Measurements from ENCODE around the gene DSCAM. TPM values are rescaled to one million over a fixed set of nuclear protein-coding genes. Genes with fewer than 3 reads are reported as not detected.

Gene DSCAM
- total RNA-seq, 1 experiment from 2014 or later: 0.13 TPM

DNA sequence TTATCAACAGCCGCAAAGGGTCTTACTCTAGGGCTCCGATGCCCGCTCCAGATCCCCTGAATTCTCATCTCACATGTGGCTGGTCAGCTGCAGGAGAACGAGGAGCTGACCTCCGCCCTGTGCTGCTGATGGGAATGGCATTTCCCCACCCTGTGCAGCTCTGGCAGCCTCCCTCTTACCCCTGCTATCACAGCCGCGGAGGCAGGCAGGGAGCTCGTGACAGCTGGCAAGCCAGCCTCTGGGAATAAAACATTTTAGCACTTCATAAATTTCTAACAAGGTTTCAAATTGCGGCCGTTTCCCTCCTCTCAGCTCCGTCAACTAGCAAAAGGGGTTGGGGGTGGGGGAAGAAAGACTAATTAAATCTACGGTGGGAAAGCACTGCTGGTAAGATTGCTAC lies 81.1 kb downstream of the DSCAM start:
- ATAC-seq: no peak
- H3K4me3 Mint-ChIP-seq: no peak overlapping the region
- H3K27ac Mint-ChIP-seq: no peak overlapping the region
- DNase-seq (ENCODE audit: low spot score): no peak
- ChIA-PET CTCF (no interaction called here), POLR2A (no interaction called here)
- H3K36me3 Mint-ChIP-seq: no peaks in the 10 kb centered on the region
- H3K4me1 Mint-ChIP-seq: peaks cover 7% of the 10 kb centered on the region; the same call in 1 of the 2 replicates
- peaks cover 8% of the 10 kb centered on the region; the same call in 1 of the 2 replicates for H3K9me3 Mint-ChIP-seq
- TF ChIP-seq EMX1 (CRISPR knock-in tag; IDR thresholded peaks at IDR 0.05) (no peak), IRF2 (CRISPR knock-in tag; IDR thresholded peaks at IDR 0.05; ENCODE audit: borderline replicate concordance, low read depth) (no peak), SMAD4 (CRISPR knock-in tag; IDR thresholded peaks at IDR 0.05) (no peak), TCF7 (CRISPR knock-in tag; IDR thresholded peaks at IDR 0.05; ENCODE audit: low read depth) (no peak), ZNF219 (CRISPR knock-in tag; IDR thresholded peaks at IDR 0.05; ENCODE audit: borderline replicate concordance) (no peak), MXD4 (CRISPR knock-in tag; IDR thresholded peaks at IDR 0.05; ENCODE audit: borderline replicate concordance) (no peak), ZNF423 (CRISPR knock-in tag; IDR thresholded peaks at IDR 0.05) (no peak), ZNF671 (CRISPR knock-in tag; IDR thresholded peaks at IDR 0.05) (no peak), PRRX2 (CRISPR knock-in tag; IDR thresholded peaks at IDR 0.05) (no peak), CREM (CRISPR knock-in tag; IDR thresholded peaks at IDR 0.05) (no peak), CREB1 (CRISPR knock-in tag; IDR thresholded peaks at IDR 0.05) (no peak), ETV6 (CRISPR knock-in tag; IDR thresholded peaks at IDR 0.05) (no peak)
- TF ChIP-seq, protein P1, sequence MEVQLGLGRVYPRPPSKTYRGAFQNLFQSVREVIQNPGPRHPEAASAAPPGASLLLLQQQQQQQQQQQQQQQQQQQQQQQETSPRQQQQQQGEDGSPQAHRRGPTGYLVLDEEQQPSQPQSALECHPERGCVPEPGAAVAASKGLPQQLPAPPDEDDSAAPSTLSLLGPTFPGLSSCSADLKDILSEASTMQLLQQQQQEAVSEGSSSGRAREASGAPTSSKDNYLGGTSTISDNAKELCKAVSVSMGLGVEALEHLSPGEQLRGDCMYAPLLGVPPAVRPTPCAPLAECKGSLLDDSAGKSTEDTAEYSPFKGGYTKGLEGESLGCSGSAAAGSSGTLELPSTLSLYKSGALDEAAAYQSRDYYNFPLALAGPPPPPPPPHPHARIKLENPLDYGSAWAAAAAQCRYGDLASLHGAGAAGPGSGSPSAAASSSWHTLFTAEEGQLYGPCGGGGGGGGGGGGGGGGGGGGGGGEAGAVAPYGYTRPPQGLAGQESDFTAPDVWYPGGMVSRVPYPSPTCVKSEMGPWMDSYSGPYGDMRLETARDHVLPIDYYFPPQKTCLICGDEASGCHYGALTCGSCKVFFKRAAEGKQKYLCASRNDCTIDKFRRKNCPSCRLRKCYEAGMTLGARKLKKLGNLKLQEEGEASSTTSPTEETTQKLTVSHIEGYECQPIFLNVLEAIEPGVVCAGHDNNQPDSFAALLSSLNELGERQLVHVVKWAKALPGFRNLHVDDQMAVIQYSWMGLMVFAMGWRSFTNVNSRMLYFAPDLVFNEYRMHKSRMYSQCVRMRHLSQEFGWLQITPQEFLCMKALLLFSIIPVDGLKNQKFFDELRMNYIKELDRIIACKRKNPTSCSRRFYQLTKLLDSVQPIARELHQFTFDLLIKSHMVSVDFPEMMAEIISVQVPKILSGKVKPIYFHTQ (CRISPR knock-in tag; IDR thresholded peaks at IDR 0.05): no peak
- TF ChIP-seq, protein P2, sequence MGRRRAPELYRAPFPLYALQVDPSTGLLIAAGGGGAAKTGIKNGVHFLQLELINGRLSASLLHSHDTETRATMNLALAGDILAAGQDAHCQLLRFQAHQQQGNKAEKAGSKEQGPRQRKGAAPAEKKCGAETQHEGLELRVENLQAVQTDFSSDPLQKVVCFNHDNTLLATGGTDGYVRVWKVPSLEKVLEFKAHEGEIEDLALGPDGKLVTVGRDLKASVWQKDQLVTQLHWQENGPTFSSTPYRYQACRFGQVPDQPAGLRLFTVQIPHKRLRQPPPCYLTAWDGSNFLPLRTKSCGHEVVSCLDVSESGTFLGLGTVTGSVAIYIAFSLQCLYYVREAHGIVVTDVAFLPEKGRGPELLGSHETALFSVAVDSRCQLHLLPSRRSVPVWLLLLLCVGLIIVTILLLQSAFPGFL (CRISPR knock-in tag; IDR thresholded peaks at IDR 0.05; ENCODE audit: borderline replicate concordance): no peak
- TF ChIP-seq, protein P3, sequence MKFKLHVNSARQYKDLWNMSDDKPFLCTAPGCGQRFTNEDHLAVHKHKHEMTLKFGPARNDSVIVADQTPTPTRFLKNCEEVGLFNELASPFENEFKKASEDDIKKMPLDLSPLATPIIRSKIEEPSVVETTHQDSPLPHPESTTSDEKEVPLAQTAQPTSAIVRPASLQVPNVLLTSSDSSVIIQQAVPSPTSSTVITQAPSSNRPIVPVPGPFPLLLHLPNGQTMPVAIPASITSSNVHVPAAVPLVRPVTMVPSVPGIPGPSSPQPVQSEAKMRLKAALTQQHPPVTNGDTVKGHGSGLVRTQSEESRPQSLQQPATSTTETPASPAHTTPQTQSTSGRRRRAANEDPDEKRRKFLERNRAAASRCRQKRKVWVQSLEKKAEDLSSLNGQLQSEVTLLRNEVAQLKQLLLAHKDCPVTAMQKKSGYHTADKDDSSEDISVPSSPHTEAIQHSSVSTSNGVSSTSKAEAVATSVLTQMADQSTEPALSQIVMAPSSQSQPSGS (CRISPR knock-in tag; IDR thresholded peaks at IDR 0.05; ENCODE audit: borderline replicate concordance, low read depth): no peak
- TF ChIP-seq, protein P4, sequence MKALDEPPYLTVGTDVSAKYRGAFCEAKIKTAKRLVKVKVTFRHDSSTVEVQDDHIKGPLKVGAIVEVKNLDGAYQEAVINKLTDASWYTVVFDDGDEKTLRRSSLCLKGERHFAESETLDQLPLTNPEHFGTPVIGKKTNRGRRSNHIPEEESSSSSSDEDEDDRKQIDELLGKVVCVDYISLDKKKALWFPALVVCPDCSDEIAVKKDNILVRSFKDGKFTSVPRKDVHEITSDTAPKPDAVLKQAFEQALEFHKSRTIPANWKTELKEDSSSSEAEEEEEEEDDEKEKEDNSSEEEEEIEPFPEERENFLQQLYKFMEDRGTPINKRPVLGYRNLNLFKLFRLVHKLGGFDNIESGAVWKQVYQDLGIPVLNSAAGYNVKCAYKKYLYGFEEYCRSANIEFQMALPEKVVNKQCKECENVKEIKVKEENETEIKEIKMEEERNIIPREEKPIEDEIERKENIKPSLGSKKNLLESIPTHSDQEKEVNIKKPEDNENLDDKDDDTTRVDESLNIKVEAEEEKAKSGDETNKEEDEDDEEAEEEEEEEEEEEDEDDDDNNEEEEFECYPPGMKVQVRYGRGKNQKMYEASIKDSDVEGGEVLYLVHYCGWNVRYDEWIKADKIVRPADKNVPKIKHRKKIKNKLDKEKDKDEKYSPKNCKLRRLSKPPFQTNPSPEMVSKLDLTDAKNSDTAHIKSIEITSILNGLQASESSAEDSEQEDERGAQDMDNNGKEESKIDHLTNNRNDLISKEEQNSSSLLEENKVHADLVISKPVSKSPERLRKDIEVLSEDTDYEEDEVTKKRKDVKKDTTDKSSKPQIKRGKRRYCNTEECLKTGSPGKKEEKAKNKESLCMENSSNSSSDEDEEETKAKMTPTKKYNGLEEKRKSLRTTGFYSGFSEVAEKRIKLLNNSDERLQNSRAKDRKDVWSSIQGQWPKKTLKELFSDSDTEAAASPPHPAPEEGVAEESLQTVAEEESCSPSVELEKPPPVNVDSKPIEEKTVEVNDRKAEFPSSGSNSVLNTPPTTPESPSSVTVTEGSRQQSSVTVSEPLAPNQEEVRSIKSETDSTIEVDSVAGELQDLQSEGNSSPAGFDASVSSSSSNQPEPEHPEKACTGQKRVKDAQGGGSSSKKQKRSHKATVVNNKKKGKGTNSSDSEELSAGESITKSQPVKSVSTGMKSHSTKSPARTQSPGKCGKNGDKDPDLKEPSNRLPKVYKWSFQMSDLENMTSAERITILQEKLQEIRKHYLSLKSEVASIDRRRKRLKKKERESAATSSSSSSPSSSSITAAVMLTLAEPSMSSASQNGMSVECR (CRISPR knock-in tag; IDR thresholded peaks at IDR 0.05; ENCODE audit: borderline replicate concordance): no peak
- TF ChIP-seq, protein P5, sequence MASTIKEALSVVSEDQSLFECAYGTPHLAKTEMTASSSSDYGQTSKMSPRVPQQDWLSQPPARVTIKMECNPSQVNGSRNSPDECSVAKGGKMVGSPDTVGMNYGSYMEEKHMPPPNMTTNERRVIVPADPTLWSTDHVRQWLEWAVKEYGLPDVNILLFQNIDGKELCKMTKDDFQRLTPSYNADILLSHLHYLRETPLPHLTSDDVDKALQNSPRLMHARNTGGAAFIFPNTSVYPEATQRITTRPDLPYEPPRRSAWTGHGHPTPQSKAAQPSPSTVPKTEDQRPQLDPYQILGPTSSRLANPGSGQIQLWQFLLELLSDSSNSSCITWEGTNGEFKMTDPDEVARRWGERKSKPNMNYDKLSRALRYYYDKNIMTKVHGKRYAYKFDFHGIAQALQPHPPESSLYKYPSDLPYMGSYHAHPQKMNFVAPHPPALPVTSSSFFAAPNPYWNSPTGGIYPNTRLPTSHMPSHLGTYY (CRISPR knock-in tag; IDR thresholded peaks at IDR 0.05): no peak
- TF ChIP-seq, protein P6, sequence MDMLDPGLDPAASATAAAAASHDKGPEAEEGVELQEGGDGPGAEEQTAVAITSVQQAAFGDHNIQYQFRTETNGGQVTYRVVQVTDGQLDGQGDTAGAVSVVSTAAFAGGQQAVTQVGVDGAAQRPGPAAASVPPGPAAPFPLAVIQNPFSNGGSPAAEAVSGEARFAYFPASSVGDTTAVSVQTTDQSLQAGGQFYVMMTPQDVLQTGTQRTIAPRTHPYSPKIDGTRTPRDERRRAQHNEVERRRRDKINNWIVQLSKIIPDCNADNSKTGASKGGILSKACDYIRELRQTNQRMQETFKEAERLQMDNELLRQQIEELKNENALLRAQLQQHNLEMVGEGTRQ (CRISPR knock-in tag; IDR thresholded peaks at IDR 0.05): no peak
- H3K27me3 Mint-ChIP-seq (ENCODE audit: low read depth): no peaks in the 10 kb centered on the region
